HG03469 (cell line): ENCODE data around the gene RAB15.
"Not testable (repeated sequence)": the region's sequence is repeated elsewhere in the genome, so short reads cannot be mapped to it uniquely, and the experiment has no call there.

Experiments used
- ATAC-seq: cut with Tn5 transposase; IDR thresholded peaks from one replicate; pipeline ENCODE4 v1.9.1; 2021; ENCODE audit warnings: mild to moderate bottlenecking, moderate library complexity, moderate number of reproducible peaks; ENCODE audit not compliant: unreplicated experiment

RAB15 gene

DNA sequence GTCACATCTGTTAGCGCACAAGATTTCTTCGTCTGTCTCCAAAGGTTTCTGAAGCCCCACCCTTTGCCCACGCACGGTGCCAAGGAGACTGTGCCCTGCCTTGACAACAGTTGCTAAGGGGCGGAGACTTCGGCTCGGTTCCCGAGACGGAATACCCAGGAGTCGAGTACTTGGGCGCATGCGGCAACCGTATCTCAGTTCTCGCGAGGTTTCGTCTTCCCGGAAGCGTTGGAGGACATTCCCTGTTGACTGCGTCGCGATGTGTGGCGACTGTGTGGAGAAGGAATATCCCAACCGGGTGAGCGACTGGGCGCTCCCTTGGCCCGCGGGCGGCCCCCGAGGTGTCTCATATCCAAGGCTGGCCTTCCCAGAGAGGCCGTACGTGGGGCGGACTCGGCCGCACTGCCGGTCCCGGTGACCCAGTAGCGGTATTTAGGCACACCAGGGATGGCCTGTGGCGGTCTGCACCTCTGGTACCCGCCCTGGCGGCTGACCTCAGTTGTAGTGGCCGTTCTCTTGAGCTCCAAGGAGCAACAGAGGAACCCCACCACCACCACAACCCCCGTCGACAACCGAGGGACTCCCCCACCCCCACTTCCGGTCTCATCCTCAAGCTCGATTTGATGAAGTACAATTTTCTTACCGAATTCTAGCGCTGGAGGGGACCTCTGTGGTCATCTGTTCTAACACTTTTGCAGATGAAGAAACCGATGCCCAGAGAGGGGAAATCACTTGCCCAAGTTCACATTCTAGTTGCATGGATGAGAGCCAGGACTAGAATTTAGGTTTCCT lies 57.7 kb downstream of the RAB15 start, which contains the start of gene CHURC1:
CHURC1 (plus strand) TSS at position 219 of the 792 bp plus-strand sequence; CDS start at position 260, 41 bp downstream.
- ATAC-seq = peak; percentile 91

- ATAC-seq = not testable (repeated sequence)
These were observed 58.7 kb downstream of the RAB15 start for GRCh38 chr14:64913477-64913876.

- no peak for ATAC-seq
These were observed 59.9 kb downstream of the RAB15 start for GRCh38 chr14:64912261-64912660.

GRCh38 chr14:64910847-64911495 lies 61.2 kb downstream of the RAB15 start:
- ATAC-seq = no peak

GRCh38 chr14:64906022-64906421 lies 66.1 kb downstream of the RAB15 start:
- ATAC-seq = no peak

GRCh38 chr14:64899958-64900357 lies 72.2 kb downstream of the RAB15 start:
- ATAC-seq = no peak
